K562 treated with DMSO at 1 percent for 12 hours (cell line): ENCODE data around the gene SUN2. TPM values are rescaled to one million over a fixed set of nuclear protein-coding genes. Genes with fewer than 3 reads are reported as not detected.

Source experiments
- total RNA-seq: library from RNA; unstranded; fragments of 300-600 nt; gene quantifications from 2 replicates; pipeline ENCODE4 v1.2.3, GENCODE V29; 2022; ENCODE audit not compliant: insufficient read depth

Gene SUN2
- 30.4 and 61.4 TPM in 2 replicates for total RNA-seq

GRCh38 chr22:38755911-38756532 is at the start of gene SUN2:
Gene SUN2 (minus strand): TSS chr22:38755998. CDS start chr22:38752628, 3,370 bp downstream.

GRCh38 chr22:38793721-38794466 is 38.1 kb upstream of the SUN2 start, which contains the start of gene DNAL4:
Gene DNAL4 (minus strand): TSS chr22:38794143. CDS start chr22:38782731, 11,412 bp downstream.

GRCh38 chr22:38705235-38706100 is 50.3 kb downstream of the SUN2 start, which contains the start of gene GTPBP1:
Gene GTPBP1 (plus strand): TSS chr22:38705944. CDS start chr22:38705956, 12 bp downstream.

GRCh38 chr22:38700789-38701628 is 54.8 kb downstream of the SUN2 start, which contains the start of gene JOSD1:
Gene JOSD1 (minus strand): TSS chr22:38700943. CDS start chr22:38699987, 956 bp downstream.

Other genes starting within 250 kb of the SUN2 start
- 37.4 and 199 TPM in 2 replicates for gene DDX17, start 249.7 kb downstream of the SUN2 start, total RNA-seq
- 1.6 and 4.2 TPM in 2 replicates for gene DMC1, start 185.8 kb downstream of the SUN2 start, total RNA-seq
- gene FAM227A, start 99.6 kb downstream of the SUN2 start, total RNA-seq: 0.79 TPM in 1 of 2 replicates, not detected in the other
- 13.4 and 15.1 TPM in 2 replicates for gene CBY1, start 99.4 kb downstream of the SUN2 start, total RNA-seq
- 12.2 and 15.7 TPM in 2 replicates for gene TOMM22, start 74.0 kb downstream of the SUN2 start, total RNA-seq
- 22.1 and 47.6 TPM in 2 replicates for gene JOSD1, start 55.1 kb downstream of the SUN2 start, total RNA-seq
- 12.5 and 32.8 TPM in 2 replicates for gene GTPBP1, start 50.1 kb downstream of the SUN2 start, total RNA-seq
- gene DNAL4, start 38.1 kb upstream of the SUN2 start, total RNA-seq: 11.1 and 11.2 TPM in 2 replicates
- 2.1 and 4.1 TPM in 2 replicates for gene NPTXR, start 88.0 kb upstream of the SUN2 start, total RNA-seq
- gene CBX6, start 116.2 kb upstream of the SUN2 start, total RNA-seq: 6.4 and 11.5 TPM in 2 replicates
- not detected in 2 replicates for gene APOBEC3A, start 201.6 kb upstream of the SUN2 start, total RNA-seq
- gene APOBEC3B, start 226.3 kb upstream of the SUN2 start, total RNA-seq: 47.6 and 70.1 TPM in 2 replicates